GM18909 (cell line): ENCODE data around the gene RPS24.

ENCODE experiments used
- ATAC-seq: cut with Tn5 transposase; IDR thresholded peaks from one replicate; pipeline ENCODE4 v1.9.1; 2021; ENCODE audit warnings: mild to moderate bottlenecking; ENCODE audit not compliant: unreplicated experiment, poor library complexity

Gene RPS24

GRCh38 chr10:78081292-78081691 is 47.6 kb downstream of the RPS24 start:
- no peak for ATAC-seq

GRCh38 chr10:78082636-78083035 is 49.0 kb downstream of the RPS24 start:
- ATAC-seq = no peak
